Measurements from ENCODE around the gene SLCO3A1.

The SLCO3A1 gene

DNA sequence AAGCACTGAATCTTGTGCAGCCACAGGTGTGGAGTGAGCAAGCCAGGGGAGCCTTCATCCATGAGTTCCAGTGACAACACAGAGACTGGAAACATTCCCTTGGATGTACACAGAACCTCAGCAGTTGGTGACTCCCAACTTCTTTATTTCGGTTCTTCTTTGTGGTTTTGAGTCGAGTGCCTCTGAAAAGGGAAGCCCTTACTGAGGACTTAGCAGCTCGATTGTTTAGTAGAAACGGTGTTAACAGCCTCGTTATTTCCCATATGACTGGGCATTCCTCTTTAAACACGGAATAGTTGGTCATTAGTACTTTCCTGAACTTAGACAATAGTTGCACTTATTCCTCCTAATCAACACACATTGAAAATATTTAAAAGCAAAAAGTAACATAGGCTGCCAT, 7.7 kb downstream of the SLCO3A1 start:
- DNase-seq (ENCODE audit: low read depth in 3 of 3), result no peak

GRCh38 chr15:91862891-91863504, 9.5 kb downstream of the SLCO3A1 start:
- no peak for DNase-seq (ENCODE audit: low read depth in 3 of 3)

- DNase-seq (ENCODE audit: low read depth in 3 of 3), result no peak
Observed at GRCh38 chr15:91863621-91864255, 10.2 kb downstream of the SLCO3A1 start.

DNA sequence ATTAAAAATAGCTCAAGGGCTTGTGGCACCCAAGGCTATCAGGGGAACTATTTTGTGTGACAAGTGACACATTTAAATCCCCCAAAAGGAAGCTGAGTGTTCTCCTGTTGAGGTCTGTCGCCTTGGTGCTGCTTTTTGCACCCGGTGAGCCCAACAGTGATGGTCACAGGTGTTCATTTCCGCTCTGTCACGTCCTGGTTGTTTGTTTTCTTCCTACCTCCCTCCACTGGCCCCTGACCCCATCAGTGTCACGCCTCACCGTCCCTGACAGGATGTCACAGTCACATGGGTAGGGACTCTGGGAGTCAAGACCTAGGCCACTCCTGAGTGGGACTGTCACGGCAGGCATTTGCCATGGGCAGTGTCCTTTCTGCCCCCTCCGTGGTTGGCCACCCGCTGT, 11.2 kb downstream of the SLCO3A1 start:
- no peak for DNase-seq (ENCODE audit: low read depth in 3 of 3)

- no peak for DNase-seq (ENCODE audit: low read depth in 3 of 3)
Observed at GRCh38 chr15:91865486-91865885, 12.0 kb downstream of the SLCO3A1 start.

DNA sequence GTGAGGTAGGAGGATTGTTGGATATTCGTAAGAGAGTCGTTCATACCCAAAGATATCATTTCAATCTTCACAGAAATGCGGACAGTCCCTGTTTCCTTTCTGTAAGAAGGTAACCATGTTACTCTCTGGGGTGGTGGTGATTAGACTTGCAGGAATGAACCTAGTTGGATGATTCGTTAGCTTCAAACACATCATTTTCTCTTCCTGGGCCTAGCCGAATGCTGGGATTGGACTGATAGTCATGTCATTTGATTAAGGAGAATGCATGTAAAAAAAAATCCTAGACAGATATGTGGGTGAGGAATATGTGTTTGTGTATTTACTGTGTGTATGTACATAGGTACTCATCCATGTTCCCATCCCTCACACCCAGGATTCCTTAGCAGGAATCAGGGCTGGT, 12.4 kb downstream of the SLCO3A1 start:
- no peak for DNase-seq (ENCODE audit: low read depth in 3 of 3)

DNA sequence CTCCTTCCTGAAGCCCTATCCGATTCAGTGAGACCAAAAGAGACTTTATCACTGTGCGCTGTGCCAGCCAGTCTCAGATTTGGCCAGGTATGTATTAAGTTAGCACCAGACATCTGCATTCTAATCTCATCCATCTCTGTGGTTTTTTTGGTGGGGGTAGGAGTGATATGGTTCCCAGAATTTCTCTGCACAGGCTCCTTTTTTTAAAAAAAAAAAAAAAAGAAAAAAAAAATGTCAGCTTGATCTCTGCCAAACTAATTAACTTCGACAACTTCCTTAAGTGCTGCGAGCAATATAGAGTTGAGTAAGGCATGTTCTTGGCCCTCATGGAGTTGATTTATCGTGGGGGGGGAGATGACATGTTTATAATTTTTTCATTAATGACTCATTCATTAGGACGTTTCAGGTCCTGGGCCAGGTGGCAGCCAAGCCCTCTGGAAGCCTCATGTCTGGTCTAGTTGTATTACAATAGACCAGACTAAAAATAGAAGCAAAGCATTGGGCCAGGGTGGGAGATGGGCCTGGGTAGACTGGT, 12.9 kb downstream of the SLCO3A1 start:
- DNase-seq (ENCODE audit: low read depth in 3 of 3), result no peak

DNA sequence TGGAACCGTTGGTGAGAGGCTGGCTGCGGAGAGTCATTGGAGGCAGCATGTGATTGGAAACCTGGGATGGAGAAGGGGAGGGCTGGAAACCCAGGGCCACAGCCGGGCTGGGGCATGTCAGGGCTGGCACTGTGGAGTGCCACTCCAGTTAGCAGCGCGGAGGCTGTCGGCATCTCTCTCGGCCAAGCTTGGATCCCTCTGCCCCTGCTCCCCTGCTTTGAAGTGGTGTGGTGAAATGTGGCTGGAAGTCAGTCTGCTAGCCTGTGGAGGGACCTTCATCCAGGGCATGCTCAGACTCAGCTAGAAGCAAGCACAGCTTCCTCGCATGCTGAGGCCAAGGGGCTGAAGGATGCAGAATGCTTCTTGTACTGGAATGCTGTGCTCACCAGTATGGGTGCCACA, 13.5 kb downstream of the SLCO3A1 start:
- DNase-seq (ENCODE audit: low read depth in 3 of 3), result no peak

DNA sequence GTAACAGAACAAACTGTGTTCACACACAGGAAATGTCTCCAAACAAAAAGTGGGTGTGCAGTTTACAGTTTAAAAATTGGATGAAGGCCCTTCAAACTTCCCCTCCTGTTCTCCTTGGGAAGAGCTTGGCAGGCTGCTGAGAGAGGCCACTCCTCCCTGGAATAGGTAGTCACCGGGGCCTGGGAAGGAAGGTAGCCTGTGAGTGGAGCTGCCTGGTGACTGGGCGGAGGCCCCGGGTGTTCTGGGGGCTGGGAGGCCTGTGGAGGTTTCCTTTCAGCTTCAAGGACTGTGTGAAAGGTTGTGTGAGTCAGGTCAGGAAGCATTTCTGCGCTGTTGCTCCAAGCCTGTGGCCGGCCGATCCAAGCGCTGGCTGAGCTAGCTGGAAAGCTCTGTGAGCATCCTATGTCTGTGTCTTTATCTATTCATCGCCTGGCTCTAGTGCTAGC, 14.1 kb downstream of the SLCO3A1 start:
- DNase-seq (ENCODE audit: low read depth in 3 of 3), result no peak

GRCh38 chr15:91870876-91871537, 17.5 kb downstream of the SLCO3A1 start:
- DNase-seq (ENCODE audit: low read depth in 3 of 3), result no peak

DNA sequence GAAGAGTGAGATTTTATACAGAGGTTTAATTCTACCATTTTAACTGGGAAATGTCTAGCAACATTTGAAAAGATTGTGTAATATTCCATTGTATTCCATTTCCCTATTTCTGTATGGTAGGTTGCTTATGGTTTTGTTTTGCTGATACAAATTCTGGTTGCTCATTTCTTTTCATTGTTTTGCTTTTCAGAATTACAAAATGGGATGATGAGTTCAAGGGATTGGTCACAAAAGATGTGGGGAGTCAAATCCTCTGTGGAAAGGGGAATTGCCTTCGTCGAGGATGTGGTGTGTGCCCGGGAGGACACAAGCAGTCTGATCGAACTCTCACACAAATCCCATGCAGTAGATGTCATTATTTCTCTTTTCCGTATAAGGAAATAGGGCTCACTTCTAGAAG, 18.3 kb downstream of the SLCO3A1 start:
- no peak for DNase-seq (ENCODE audit: low read depth in 3 of 3)

DNA sequence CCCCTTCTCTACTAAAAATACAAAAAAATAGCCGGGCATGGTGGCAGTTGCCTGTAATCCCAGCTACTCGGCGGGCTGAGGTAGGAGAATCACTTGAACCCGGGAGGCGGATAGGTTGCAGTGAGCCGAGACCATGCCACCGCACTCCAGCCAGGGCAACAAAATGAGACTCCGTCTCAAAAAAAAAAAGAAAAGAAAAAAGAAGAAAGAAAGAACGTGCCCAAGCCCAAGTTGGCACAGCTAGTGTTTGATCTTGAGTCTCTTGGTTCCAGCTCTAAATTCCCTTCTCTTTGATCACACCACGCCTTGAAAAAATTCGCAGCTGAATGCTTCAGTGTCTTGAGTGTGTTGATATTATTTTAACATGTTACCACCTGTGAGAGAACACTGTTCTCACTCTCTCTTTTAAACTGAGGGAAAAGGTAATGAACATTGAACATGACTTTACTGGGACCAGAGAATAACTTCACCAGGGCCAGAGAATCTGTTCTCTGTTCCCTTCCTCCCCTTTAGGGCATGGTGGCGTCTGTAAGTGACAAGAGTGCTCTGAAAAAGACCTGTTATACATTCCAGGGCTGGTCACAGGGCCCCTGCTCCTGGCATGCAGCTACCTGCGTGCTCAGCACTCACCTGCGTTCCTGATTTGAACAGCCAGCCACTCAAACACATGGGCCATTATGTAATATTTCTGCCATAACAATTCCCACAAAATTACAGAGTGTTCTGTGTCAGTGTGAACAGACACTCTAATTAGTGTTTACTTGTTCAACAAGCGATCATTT, 19.0 kb downstream of the SLCO3A1 start:
- no peak for DNase-seq (ENCODE audit: low read depth in 3 of 3)

DNA sequence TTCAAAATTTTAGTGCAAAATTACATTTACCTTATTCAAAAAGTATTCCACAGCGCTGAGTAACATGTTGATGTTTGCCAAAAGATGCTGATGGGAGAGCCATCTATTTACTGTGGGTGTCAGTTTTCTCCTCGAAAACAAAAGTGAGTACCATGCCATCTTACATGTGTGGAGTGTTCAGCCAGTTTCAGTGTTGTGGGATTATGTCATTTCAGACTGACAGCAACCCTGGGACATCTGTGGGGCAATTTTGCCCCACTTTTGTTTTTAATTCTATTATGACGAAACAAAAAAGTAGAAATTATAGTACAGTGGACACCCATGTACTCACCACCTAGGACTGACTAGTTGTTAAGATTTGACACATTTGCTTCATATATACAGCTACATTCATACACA, 19.6 kb downstream of the SLCO3A1 start:
- DNase-seq (ENCODE audit: low read depth in 3 of 3), result no peak

DNA sequence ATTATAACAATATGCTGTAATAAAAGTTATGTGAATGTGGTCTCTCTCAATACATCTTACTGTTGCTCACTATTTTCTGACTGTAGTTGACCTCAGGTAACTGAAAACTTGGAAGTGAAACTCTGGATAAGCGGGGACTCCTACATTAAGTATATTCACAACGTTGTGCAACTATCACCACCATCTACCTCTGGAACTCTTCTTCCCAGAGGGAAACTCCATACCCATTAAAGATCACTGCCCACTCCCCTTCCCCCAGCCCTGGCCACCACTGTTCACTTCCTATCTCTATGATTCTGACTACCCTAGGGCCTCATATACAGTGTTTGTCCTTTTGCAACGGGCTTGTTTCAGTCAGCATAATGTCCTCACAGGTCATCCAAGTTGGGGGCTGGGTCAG, 20.7 kb downstream of the SLCO3A1 start:
- no peak for DNase-seq (ENCODE audit: low read depth in 3 of 3)

GRCh38 chr15:91874992-91875660, 21.6 kb downstream of the SLCO3A1 start:
- no peak for DNase-seq (ENCODE audit: low read depth in 3 of 3)

DNA sequence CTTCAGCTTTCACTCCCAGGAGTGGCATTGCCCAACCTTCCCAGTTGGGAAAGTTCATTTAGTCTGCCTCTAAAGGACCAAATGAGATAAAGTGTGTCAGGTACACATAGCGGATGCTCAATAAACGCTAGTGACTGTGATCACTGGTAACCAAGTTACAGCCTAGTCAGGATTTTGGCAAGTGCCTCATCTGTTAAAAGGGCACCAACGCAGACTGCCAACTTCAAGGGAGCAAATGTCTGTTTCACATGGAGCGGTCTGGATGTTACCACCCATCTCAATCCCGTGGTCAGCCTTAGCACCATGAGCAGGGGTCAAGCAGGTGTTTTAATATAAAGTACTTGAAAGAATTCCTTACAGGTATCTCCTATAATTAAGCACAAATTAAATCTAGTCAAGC, 22.7 kb downstream of the SLCO3A1 start:
- no peak for DNase-seq (ENCODE audit: low read depth in 3 of 3)

GRCh38 chr15:91878319-91878870, 24.9 kb downstream of the SLCO3A1 start:
- no peak for DNase-seq (ENCODE audit: low read depth in 3 of 3)

DNA sequence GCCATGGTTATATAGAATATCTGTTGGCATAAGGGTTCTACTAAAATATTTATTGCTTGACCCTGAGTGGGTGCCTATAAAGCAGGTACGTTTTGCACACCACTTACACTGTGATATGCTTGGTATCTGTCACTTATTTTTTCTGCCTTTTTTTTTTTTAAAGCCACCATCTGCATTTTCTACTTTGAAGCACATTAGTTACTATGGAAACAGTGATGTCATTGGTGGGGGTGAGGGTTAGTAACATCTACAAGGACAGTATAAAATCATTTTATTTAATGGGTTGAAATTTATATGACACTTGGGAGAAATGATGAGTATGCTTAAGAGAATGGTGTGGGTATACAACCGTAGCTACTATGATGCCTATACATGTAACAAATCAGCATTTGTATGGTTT, 25.6 kb downstream of the SLCO3A1 start:
- no peak for DNase-seq (ENCODE audit: low read depth in 3 of 3)

GRCh38 chr15:91880373-91880772, 26.9 kb downstream of the SLCO3A1 start:
- DNase-seq (ENCODE audit: low read depth in 3 of 3), result no peak

GRCh38 chr15:91881569-91882297, 28.2 kb downstream of the SLCO3A1 start:
- DNase-seq (ENCODE audit: low read depth in 3 of 3), result no peak
